RWPE1 (cell line): ENCODE measurements around the gene RILPL2.
"Not testable (repeated sequence)": the region's sequence is repeated elsewhere in the genome, so short reads cannot be mapped to it uniquely, and the experiment has no call there.

ENCODE experiments used
- CTCF ChIA-PET: fragments of 350-600 bp; sonication (Branson Sonifier 250); formaldehyde crosslinking; extraction: SDS; loops from one replicate; lab custom pipeline; 2021; lab: Yijun Ruan, JAX
- POLR2A ChIA-PET: fragments of 400-600 bp; formaldehyde crosslinking; extraction: SDS; loops from one replicate; lab custom pipeline; 2020; ENCODE audit warnings: antibody characterized with exemption; ENCODE audit not compliant: low non-redundant PET; lab: Yijun Ruan, JAX
- DNase-seq: peaks from one replicate; pipeline ENCODE4 v3.0.0; 2012; ENCODE audit warnings: low spot score
- H3K27ac ChIP-seq: fragments of 450-650 bp; 2 replicates; pipeline ENCODE4 v1.5.1; 2017
- CTCF ChIP-seq: fragments of 450-650 bp; conservative IDR thresholded peaks from 2 replicates; pipeline ENCODE4 v1.5.1; 2017; ENCODE audit warnings: low read depth, mild to moderate bottlenecking

RILPL2 gene

GRCh38 chr12:123442774-123443173 is 6.3 kb upstream of the RILPL2 start:
- ChIA-PET POLR2A (no interaction called here), CTCF (no interaction called here)
- H3K27ac ChIP-seq: no peak overlapping the region
- no peak for TF ChIP-seq CTCF
- no peak for DNase-seq

- POLR2A ChIA-PET: no interaction called here
- DNase-seq: no peak
- TF ChIP-seq CTCF: no peak
Observed at GRCh38 chr12:123441523-123442164, 5.2 kb upstream of the RILPL2 start.

DNA sequence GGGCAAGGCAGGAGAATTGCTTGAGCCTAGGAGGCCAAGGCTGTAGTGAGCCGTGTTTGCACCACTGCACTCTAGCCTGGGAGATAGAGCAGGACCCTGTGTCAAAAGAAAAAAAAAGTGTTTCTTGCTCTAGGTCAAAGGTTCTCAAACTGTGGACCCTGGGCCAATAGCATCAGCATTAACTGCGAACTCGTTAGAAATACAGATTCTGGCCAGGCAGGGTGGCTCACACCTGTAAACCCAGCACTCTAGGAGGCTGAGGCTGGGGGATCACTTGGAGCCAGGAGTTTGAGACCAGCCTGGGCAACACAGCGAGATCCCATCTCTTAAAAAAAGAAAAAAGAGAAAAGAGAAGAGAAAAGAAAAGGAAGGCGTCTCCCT is 858 bp downstream of the RILPL2 start:
- POLR2A ChIA-PET: no interaction called here
- peak overlapping the region; percentile 87 for H3K27ac ChIP-seq
- no peak for DNase-seq
- CTCF ChIA-PET: no interaction called here
- TF ChIP-seq CTCF: no peak

More at GRCh38 chr12:123441523-123442164, 5.2 kb upstream of the RILPL2 start:
- no peak overlapping the region for H3K27ac ChIP-seq
- CTCF ChIA-PET: interaction anchor here (0.5 kb wide), 1 partner anchor 9 kb away, joined by 13 read pairs; no protein-coding TSS in a partner anchor

- no peak for TF ChIP-seq CTCF
- POLR2A ChIA-PET: interaction anchor here (0.5 to 0.6 kb wide), 2 partner anchors 10 to 53 kb away, joined by 3 to 4 read pairs; no protein-coding TSS in a partner anchor
- no peak for DNase-seq
- peak overlapping the region; percentile 51 for H3K27ac ChIP-seq
- CTCF ChIA-PET: no interaction called here
Observed at GRCh38 chr12:123433615-123434014, 2.9 kb downstream of the RILPL2 start.

GRCh38 chr12:123431951-123432817 is 4.3 kb downstream of the RILPL2 start:
- CTCF ChIA-PET: interaction anchor here (0.5 to 0.7 kb wide), 2 partner anchors 10 to 95 kb away, joined by 7 to 13 read pairs; no protein-coding TSS in a partner anchor

GRCh38 chr12:123429101-123429500 is 7.4 kb downstream of the RILPL2 start:
- CTCF ChIA-PET, DNase-seq, H3K27ac ChIP-seq, POLR2A ChIA-PET: not testable (repeated sequence)

More at GRCh38 chr12:123431951-123432817, 4.3 kb downstream of the RILPL2 start:
- POLR2A ChIA-PET, DNase-seq: not testable (repeated sequence)
- peak overlapping the region; percentile 51 for H3K27ac ChIP-seq

DNA sequence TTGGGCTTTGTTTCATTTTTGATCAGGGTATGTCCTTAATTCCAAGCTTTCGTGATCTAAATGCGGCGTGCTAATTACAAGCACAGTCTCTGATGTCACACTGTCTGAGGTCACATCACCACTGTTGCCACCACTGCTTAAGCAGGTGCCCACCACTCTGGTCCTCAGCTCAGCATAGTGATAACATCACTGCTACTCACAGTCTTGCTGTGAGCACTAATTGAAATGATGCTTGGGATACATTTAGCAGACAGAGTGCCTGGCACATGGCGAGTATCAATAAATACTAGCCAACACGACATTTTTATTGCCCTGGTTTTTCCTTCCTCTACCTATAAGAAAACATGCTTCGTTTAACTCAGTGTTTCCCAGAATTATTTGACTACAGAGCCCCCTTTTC is 7.9 kb downstream of the RILPL2 start:
- no peak for DNase-seq
- TF ChIP-seq CTCF: no peak
- POLR2A ChIA-PET: no interaction called here
- no peak overlapping the region for H3K27ac ChIP-seq
- CTCF ChIA-PET: no interaction called here
